ENCODE measurements around the gene MAGEB17. TPM values are rescaled to one million over a fixed set of nuclear protein-coding genes. Genes with fewer than 3 reads are reported as not detected.
"Not testable (repeated sequence)": the region's sequence is repeated elsewhere in the genome, so short reads cannot be mapped to it uniquely, and the experiment has no call there.

MAGEB17 gene, protein sequence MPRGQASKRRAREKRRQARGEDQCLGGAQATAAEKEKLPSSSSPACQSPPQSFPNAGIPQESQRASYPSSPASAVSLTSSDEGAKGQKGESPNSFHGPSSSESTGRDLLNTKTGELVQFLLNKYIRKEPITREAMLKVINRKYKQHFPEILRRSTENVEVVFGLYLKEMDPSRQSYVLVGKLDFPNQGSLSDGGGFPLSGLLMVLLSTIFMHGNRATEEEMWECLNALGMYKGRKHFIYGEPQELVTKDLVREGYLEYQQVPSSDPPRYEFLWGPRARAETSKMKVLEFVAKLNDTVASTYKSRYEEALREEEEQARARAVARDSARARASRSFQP
- 0.30 TPM for total RNA-seq
- long read RNA-seq = 0 reads

DNA sequence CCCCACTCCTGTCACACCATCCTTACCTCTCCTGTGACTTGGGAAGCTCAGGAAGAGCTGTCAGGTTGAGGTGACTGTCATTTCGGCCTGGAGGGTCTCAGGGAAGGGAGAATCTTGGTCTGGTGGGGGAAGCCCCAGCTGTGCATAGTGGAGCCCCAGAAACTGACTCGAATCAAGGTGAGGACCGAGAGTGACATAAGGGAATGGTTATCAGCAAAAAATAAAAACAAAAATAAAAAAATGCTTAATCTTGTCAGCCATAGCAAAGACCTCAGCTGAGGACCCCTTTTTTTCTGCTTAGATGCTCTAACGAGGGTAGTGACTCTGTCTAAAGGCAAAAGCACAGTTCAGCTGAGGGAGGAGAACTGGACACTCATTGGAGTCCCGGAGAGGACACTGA is at the start of gene MAGEB17:
Gene MAGEB17 (plus strand): TSS at position 301 of the 400 bp plus-strand sequence. CDS start 2,902 bp downstream, outside the sequence.
- no peak for DNase-seq (ENCODE audit: low spot score)
- intact Hi-C loops (cut with DNase I) = no loop called here

GRCh38 chrX:16119353-16120220 is 47.7 kb upstream of the MAGEB17 start:
- intact Hi-C loops (cut with DNase I) = loop anchor here (5.0 to 10.0 kb wide), 2 partner anchors 315 to 553 kb away; no protein-coding TSS in a partner anchor

DNA sequence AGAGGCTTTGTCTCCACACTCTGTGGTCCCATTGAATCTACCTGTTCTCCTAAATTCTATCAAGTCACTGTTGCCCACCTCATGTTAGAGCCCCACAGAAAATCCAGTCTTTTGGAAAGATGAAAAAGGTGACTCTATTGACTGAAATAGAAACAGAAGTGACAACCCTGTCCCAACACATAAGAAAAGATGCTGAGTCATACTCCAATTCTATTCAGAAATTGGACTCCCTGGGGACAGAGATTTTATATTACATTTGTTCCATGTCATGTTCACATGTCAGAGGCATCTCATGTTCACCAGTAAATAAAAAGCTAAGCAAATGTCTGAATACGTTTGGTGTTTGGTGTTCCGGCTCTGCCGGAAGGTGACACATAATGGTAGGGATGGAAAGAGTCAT is 46.9 kb upstream of the MAGEB17 start:
- intact Hi-C loops (cut with DNase I) = loop anchor here (5.0 to 10.0 kb wide), 2 partner anchors 314 to 552 kb away; no protein-coding TSS in a partner anchor
- DNase-seq (ENCODE audit: low spot score) = no peak

More at GRCh38 chrX:16119353-16120220, 47.7 kb upstream of the MAGEB17 start:
- no peak for DNase-seq (ENCODE audit: low spot score)

DNA sequence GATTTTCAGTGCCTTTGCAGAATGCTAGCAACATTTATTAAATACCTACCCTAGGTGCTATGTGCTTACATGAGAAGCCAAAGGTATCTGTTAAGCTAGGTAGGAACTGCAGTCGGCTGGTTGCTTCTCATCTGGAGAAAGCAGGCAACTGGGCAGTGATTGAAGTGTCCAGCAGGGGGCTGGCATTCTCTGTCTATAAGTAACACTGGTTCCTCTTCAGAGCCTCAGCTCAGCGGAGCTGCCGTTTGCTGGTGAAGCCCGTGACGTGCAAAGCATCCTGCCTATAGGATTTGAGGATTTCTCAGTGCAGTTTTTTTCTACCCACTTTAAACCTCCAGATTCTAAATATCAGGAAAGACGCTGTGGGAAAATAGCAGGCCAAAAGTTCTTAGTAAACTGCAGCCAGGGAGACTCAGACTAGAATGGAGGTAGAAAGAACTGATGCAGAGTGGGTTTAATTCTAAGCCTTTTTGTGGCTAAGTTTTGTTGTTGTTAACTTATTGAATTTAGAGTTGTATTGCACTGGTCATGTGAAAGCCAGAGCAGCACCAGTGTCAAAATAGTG is 44.0 kb upstream of the MAGEB17 start, which contains the start of gene GRPR:
Gene GRPR (plus strand): TSS at position 344 of the 565 bp plus-strand sequence. CDS start 389 bp downstream, outside the sequence.
- intact Hi-C loops (cut with DNase I) = loop anchor here (5.0 to 10.0 kb wide), 2 partner anchors 311 to 549 kb away; no protein-coding TSS in a partner anchor

GRCh38 chrX:16124201-16124600 is 43.1 kb upstream of the MAGEB17 start:
- DNase-seq (ENCODE audit: low spot score) = no peak
- intact Hi-C loops (cut with DNase I) = loop anchor here (5.0 to 10.0 kb wide), 2 partner anchors 311 to 548 kb away; no protein-coding TSS in a partner anchor

More for the DNA sequence above, 44.0 kb upstream of the MAGEB17 start, which contains the start of gene GRPR:
- DNase-seq (ENCODE audit: low spot score) = peak; percentile 82

- intact Hi-C loops (cut with DNase I) = loop anchor here (10.0 kb wide), 1 partner anchor 309 kb away; no protein-coding TSS in a partner anchor
Measured at GRCh38 chrX:16125520-16126149, 41.6 kb upstream of the MAGEB17 start.

GRCh38 chrX:16130707-16131106 is 36.6 kb upstream of the MAGEB17 start:
- intact Hi-C loops (cut with DNase I) = no loop called here
- DNase-seq (ENCODE audit: low spot score) = no peak

More at GRCh38 chrX:16125520-16126149, 41.6 kb upstream of the MAGEB17 start:
- no peak for DNase-seq (ENCODE audit: low spot score)

GRCh38 chrX:16134936-16135335 is 32.3 kb upstream of the MAGEB17 start:
- no peak for DNase-seq (ENCODE audit: low spot score)
- intact Hi-C loops (cut with DNase I) = no loop called here

DNA sequence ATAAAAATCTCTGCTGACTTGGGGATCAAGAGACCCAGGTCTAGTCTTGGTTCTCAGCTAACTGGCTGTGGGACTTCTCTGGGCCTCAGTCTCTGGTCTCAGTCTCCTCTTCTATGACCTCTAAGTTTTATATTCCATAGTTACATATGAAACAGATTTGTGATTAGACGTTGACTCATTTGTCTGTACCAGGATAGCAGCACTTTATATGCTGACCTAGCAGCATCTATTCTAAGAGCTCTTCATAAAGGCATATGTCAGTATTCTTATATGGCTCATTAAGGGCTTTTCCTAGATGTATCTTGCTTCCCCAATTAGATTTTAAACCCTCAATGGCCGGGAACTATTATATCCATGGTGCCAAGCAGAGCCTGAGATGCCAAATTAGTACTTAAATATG is 31.2 kb upstream of the MAGEB17 start:
- intact Hi-C loops (cut with DNase I) = no loop called here
- no peak for DNase-seq (ENCODE audit: low spot score)

GRCh38 chrX:16137416-16138107 is 29.7 kb upstream of the MAGEB17 start:
- DNase-seq (ENCODE audit: low spot score) = no peak
- intact Hi-C loops (cut with DNase I) = no loop called here

- DNase-seq (ENCODE audit: low spot score) = no peak
- intact Hi-C loops (cut with DNase I) = no loop called here
Measured at GRCh38 chrX:16138108-16138427, 29.2 kb upstream of the MAGEB17 start.

DNA sequence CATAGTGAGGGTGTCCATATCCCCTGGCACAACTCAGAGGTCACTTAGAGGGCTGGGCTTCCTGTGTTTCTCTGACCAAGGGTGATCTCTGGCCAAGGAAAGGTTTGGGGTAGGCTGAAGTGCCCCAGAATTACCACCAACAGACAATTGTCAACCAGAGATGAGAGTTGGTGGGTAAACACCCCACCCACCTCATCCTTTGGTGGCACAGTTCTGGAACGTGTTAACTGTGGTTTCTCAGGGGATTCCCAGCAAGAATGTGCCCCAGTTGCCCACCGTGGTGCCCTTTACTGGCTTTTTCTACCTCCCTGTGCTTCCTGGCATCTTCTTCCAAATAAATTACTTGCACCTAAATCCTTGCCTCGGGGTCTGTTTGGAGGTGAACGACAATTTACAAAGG is 26.8 kb upstream of the MAGEB17 start:
- no peak for DNase-seq (ENCODE audit: low spot score)
- intact Hi-C loops (cut with DNase I) = no loop called here

GRCh38 chrX:16140983-16141382 is 26.3 kb upstream of the MAGEB17 start:
- intact Hi-C loops (cut with DNase I) = no loop called here
- DNase-seq (ENCODE audit: low spot score) = no peak

GRCh38 chrX:16141422-16142245 is 25.6 kb upstream of the MAGEB17 start:
- intact Hi-C loops (cut with DNase I) = no loop called here
- DNase-seq (ENCODE audit: low spot score) = no peak

GRCh38 chrX:16142246-16142558 is 25.1 kb upstream of the MAGEB17 start:
- no peak for DNase-seq (ENCODE audit: low spot score)
- intact Hi-C loops (cut with DNase I) = no loop called here

DNA sequence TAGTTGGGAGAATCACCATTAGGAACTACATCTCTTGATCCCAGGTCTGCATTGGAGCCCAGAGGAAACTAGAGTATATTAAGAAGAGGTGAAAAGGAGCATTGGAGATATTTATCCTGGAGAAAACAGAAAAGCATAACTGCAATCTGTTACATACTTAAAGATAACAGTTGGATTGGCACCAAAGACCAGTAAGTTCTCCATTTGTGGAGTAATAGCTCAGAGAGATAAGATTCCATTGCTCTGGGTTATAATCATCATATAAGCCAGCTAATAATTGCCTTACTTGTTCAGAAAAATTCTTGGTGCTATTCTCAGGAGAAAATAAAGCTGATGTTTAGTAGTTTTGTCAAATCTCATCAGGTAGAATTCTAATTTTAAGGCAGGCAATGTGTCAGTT is 23.3 kb upstream of the MAGEB17 start:
- intact Hi-C loops (cut with DNase I) = no loop called here
- no peak for DNase-seq (ENCODE audit: low spot score)

DNA sequence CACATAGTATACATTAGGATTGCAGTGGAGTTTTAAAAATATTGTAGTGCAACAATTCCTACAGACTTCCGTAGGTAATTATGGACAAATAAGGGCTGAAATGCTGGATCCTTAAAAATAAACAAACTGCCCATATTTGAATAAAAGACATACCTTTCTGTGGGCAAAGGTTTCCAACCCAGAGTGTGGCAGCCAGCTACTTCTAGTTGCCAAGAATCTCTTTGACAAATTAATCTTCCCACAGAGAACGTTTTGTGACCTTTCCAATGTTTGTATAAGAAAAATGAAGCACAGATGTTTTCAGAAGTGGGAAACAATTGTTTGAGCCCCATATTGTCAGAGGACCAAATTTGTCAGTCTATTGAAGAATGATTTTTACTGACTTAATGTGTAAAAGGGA is 22.9 kb upstream of the MAGEB17 start:
- intact Hi-C loops (cut with DNase I) = no loop called here
- no peak for DNase-seq (ENCODE audit: low spot score)

GRCh38 chrX:16145093-16145492 is 22.2 kb upstream of the MAGEB17 start:
- DNase-seq (ENCODE audit: low spot score); intact Hi-C loops (cut with DNase I): not testable (repeated sequence)

Measured in cardiac septum (tissue), 1 donor.